GM21723 (cell line): ENCODE data around the gene P2RX1.
"Not testable (repeated sequence)": the region's sequence is repeated elsewhere in the genome, so short reads cannot be mapped to it uniquely, and the experiment has no call there.

Experiments used
- ATAC-seq: cut with Tn5 transposase; IDR thresholded peaks from one replicate; pipeline ENCODE4 v1.9.1; 2021; ENCODE audit warnings: mild to moderate bottlenecking, moderate library complexity; ENCODE audit not compliant: unreplicated experiment

P2RX1 gene

DNA sequence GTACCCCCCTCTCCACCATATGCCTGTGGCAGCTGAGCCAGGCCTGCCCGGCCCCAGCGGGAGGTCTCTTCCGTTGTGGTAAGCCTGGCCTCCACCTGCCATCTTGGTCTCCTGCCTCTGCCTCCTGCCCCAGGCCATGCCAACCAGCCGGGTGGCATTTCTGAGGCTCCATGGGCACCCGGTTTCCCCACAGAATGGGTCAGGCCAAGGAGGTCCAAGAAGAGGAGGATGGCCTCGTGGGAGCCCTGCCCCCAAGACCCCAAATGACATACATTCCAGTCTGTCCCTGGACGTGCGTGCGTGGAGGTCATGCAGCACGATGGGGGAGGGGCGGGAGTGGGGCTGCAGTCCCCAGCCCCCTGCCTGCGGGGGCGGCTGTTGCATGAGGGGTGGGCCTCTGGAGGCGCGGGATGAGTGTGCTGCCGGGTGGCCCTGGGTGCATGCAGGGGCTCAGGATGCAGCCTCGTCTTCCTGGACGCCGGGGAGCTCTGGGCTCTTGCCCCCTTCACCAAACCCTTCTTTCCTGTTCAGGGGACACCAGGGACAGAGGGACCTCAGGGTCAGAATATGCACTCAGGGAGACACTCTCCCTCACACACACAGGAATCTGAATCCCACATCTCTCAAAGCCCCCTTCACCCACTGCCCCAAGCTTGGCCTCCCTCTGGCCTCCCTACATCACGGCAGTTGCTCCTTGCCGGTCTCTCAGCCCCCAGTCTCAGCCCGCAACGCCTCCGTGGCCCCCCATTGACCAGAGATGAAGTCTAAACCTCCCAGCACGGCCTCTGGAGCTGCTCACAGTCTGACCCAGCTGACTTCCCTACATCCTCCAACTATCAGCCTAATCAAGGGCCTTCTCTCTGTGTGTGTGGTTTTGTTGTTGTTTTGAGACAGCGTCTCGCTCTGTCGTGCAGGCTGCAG is 54.2 kb downstream of the P2RX1 start:
- no peak for ATAC-seq

DNA sequence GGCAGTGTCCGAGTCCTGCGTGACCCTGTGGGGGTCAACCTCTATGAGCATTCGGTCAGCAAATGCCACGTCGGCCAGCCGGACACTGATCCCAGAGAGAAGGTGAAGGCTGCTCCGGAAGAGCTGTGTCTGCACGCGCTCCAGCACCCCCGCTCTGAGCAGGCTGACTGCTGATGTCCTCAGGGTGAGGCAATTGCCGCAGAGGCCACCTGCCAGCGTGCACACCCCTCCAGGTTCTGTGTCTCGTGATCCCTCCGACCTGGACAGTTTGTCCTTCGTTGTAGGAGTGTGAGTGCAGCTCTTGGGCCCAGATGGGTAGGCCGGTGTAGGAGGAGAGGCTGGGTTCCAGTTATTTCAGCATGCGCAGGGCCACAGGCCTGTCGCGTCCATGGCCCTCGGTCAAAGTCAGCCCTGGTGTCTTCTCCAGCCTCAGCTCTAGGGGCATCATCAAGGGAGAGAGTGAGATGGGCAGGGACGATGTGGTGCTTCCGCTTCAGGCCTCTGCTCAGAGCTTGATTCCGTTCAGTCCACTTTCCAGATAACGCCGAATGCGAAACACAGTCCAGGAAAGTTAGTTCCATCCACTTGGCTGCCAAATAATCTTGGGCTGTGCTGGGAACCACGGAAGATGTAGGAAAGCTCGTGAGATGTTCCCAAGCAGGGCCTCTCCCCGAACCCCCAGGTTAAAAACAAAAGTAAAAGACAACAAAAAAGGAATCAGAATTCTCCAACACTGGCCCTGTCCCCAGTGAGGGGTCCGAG is 55.1 kb downstream of the P2RX1 start:
- no peak for ATAC-seq

GRCh38 chr17:3859940-3860339 is 56.3 kb downstream of the P2RX1 start:
- ATAC-seq, result no peak

DNA sequence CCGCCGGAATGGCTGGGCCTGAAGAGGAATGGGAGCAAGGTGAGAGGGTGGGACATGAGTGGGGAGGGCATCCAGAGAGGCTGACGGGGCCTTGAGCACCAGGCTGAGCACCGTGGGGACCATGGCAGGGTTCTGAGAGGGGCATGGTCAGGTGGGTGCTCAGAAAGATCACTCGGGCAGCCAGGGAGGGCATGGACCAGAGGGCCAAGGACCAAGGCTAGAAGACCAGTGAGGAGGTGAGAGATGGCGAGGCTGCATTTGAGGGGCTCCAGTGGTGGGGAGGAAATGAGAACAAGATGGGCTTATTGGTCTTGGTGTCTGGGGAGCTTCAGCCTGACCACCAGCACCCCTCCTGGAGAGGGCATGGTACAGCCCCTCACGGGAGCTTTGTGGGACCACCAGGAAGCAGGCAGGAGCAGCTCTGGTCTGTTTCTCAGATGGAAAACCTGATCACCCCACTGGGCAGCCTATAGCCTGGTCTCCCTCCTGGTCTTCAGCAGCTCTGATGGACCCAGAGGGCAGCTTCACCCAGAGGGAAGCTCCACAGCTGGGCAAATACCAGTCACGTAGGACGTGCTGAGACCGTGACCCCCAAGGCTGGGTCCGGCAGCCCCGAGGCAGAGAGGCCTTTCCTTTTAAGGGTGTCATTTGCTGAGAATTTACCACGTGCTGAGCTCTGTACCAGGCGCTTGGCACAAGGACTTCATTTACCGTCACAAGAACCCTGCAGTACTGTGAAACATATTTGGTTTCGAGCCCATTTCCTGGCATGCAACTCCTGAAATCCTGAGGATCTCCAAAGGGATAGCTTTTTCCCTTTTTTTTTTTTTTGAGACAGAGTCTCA is 58.8 kb downstream of the P2RX1 start:
- ATAC-seq, result no peak

DNA sequence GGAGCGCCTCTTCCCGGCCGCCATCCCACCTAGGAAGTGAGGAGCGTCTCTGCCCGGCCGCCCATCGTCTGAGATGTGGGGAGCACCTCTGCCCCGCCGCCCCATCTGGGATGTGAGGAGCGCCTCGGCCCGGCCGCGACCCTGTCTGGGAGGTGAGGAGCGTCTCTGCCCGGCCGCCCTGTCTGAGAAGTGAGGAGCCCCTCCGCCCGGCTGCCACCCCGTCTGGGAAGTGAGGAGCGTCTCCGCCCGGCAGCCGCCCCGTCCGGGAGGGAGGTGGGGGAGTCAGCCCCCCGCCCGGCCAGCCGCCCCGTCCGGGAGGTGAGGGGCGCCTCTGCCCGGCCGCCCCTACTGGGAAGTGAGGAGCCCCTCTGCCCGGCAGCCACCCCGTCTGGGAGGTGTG is 62.1 kb downstream of the P2RX1 start:
- ATAC-seq, result not testable (repeated sequence)

- no peak for ATAC-seq
Observed at GRCh38 chr17:3852561-3852960, 63.7 kb downstream of the P2RX1 start.

- ATAC-seq, result no peak
Observed at GRCh38 chr17:3851461-3852100, 64.7 kb downstream of the P2RX1 start.

DNA sequence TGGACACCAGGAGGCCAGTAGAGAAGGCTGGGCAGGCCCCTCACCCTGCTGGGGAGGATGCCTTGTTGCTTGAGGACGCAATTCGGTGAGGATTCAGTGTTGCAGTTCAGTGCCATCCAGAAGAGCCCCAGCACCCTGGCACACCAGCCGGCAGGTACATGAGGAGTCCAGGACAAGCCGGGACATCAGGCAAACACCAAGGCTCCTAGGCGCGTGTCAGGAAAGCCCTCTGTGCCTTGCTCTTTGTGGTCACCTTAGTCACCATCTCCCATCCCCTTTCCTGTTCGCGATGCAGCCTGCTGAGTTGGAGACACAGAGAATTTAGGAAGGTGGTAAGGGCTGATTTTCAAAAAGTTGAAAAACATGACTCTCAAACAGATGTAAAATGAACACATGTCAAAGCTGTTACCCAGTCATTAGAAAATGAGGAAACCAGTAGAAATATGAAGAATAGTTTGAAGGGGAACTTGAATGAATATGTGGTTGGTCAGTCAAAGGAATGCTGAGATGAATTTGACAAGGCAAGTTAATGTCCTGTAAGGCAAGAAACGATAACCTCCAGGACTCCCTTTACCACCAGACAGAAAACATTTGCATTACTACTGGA is 67.9 kb downstream of the P2RX1 start:
- no peak for ATAC-seq

DNA sequence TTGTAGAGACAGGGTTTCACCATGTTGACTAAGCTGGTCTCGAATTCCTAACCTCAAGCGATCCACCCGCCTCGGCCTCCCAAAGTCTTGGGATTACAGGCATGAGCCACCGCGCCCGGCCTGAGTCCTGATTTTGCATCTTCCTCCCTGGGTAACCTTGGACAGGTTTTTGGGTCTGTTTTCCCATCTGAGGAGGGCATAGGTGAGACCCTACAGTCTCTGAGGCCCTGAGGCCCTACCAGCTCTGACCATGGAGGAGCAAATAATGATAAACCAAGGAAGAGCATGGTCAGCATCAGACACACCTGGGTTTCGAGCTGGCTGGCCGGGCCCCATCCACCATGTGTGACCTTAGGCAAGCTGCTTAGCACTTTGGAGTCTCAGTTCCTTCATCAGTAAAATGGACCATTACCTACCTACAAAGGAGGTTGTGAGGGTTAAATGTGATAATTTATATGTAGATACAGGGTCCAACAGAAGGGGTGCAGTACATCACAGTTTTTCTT is 69.0 kb downstream of the P2RX1 start:
- no peak for ATAC-seq
